Peyer's patch (tissue), 4 donors: ENCODE data around the gene DGKI. TPM values are rescaled to one million over a fixed set of nuclear protein-coding genes. Genes with fewer than 3 reads are reported as not detected.

Source experiments
- DNase-seq, 3 donors: peaks; one replicate each; pipeline ENCODE4 v3.0.0-alpha.2; 2017 to 2019
- H3K27ac ChIP-seq, 4 donors: fragments of 200-600 bp; sonication (generic); one replicate each; pipeline ENCODE4 v1.5.1; 2016 to 2019
- H3K27me3 ChIP-seq, 2 donors: fragments of 200-600 bp; sonication (generic); one replicate each; pipeline ENCODE4 v1.5.1; 2019
- H3K36me3 ChIP-seq, 3 donors: fragments of 200-600 bp; sonication (generic); one replicate each; pipeline ENCODE4 v1.5.1; 2016 to 2019
- H3K4me1 ChIP-seq, 4 donors: fragments of 200-600 bp; sonication (generic); one replicate each; pipeline ENCODE4 v1.5.1; 2016 to 2019
- H3K4me3 ChIP-seq, 4 donors: fragments of 200-600 bp; sonication (generic); 1 replicate in 3 of 4; 2 replicates in 1 of 4; pipeline ENCODE4 v1.5.1; 2016 to 2019; ENCODE audit warnings: mild to moderate bottlenecking in 1 of 4
- H3K9me3 ChIP-seq, 4 donors: fragments of 200-600 bp; sonication (generic); one replicate each; pipeline ENCODE4 v1.5.1; 2016 to 2019; ENCODE audit warnings: mild to moderate bottlenecking in 1 of 4
- POLR2A ChIP-seq, 2 donors: fragments of 450-650 bp; IDR thresholded peaks; one replicate each; pipeline ENCODE4 v1.5.1; 2017; ENCODE audit warnings: antibody characterized with exemption in 2 of 2, mild to moderate bottlenecking in 2 of 2, moderate library complexity in 2 of 2
- total RNA-seq, 4 donors: library from RNA; depleted of rRNA; stranded (reverse); fragments of >200 nt; gene quantifications; one replicate each; pipeline ENCODE4 v1.1.0, GENCODE V29; 2016
- TF ChIP-seq, protein P1 (sequence below), 6 experiments: fragments of 450-650 bp in 4 of 6; fragments of 200-600 bp in 2 of 6; sonication (generic) in 1 of 6; IDR thresholded peaks; one replicate each; pipeline ENCODE4 v1.5.1; 2017 to 2019; ENCODE audit warnings: antibody characterized with exemption in 6 of 6, mild to moderate bottlenecking in 3 of 6, moderate library complexity in 1 of 6

DGKI gene
- total RNA-seq, 4 donors from 2014 or later = 0.19 to 0.40 (median 0.35) TPM; not detected in 1

GRCh38 chr7:137888241-137888640, 41.5 kb upstream of the DGKI start:
- DNase-seq = no peak
- no peaks in the 10 kb centered on the region for H3K4me1 ChIP-seq
- peaks cover 0 to 53% (median 0%) of the 10 kb centered on the region in 3 donors for H3K36me3 ChIP-seq
- TF ChIP-seq, protein P1, sequence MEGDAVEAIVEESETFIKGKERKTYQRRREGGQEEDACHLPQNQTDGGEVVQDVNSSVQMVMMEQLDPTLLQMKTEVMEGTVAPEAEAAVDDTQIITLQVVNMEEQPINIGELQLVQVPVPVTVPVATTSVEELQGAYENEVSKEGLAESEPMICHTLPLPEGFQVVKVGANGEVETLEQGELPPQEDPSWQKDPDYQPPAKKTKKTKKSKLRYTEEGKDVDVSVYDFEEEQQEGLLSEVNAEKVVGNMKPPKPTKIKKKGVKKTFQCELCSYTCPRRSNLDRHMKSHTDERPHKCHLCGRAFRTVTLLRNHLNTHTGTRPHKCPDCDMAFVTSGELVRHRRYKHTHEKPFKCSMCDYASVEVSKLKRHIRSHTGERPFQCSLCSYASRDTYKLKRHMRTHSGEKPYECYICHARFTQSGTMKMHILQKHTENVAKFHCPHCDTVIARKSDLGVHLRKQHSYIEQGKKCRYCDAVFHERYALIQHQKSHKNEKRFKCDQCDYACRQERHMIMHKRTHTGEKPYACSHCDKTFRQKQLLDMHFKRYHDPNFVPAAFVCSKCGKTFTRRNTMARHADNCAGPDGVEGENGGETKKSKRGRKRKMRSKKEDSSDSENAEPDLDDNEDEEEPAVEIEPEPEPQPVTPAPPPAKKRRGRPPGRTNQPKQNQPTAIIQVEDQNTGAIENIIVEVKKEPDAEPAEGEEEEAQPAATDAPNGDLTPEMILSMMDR (IDR thresholded peaks at IDR 0.05) = no peak
- TF ChIP-seq POLR2A (IDR thresholded peaks at IDR 0.05) = no peak
- H3K27ac ChIP-seq = no peak overlapping the region
- H3K27me3 ChIP-seq = no peaks in the 10 kb centered on the region
- H3K4me3 ChIP-seq = no peak overlapping the region
- H3K9me3 ChIP-seq = no peaks in the 10 kb centered on the region

DNA sequence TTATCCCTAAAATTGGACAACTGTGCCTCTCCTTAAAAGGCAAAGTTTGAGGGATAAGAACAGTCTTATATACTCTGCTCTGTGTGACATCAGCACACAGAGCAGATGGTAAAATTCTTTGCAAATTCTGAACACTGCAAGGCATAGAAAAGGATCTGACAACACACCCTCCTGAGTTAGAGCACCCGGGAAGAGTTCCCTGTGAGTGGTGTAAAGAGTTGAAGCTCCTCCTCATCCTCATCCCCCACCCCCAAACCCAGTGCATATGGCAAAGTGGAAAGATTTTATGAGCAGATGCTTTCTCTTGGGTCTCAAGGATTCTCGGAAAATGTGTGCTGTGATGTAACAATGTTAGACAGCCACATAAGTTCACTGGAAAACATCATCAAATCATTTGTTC, 40.0 kb upstream of the DGKI start:
- Histone ChIP-seq H3K27me3 (no peaks in the 10 kb centered on the region), H3K9me3 (no peaks in the 10 kb centered on the region), H3K27ac (no peak overlapping the region), H3K36me3 (peaks cover 0 to 60% (median 7%) of the 10 kb centered on the region in 3 donors), H3K4me1 (no peaks in the 10 kb centered on the region), H3K4me3 (no peak overlapping the region)
- DNase-seq = no peak
- TF ChIP-seq, protein P1 (IDR thresholded peaks at IDR 0.05) = no peak
- TF ChIP-seq POLR2A (IDR thresholded peaks at IDR 0.05) = no peak

DNA sequence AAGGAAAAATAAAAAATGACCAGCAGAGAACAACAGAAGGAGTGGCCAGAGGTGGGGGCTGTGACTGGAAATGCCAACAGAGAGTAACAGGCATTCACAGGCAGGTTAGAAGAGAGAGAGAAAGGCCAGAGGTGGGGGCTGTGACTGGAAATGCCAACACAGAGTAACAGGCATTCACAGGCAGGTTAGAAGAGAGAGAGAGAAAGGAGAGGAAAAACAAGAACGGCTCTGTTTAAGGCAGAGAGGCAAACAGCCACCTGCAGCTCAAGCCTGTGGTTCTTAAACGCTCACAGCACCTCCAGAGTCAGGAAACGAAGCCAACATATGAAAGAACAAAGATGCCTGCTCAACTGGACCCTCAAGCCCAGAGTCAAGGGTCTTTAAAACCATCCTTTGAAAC, 39.5 kb upstream of the DGKI start:
- H3K4me3 ChIP-seq = no peak overlapping the region
- TF ChIP-seq, protein P1 (IDR thresholded peaks at IDR 0.05) = no peak
- TF ChIP-seq POLR2A (IDR thresholded peaks at IDR 0.05) = no peak
- H3K4me1 ChIP-seq = no peaks in the 10 kb centered on the region
- H3K27ac ChIP-seq = no peak overlapping the region
- no peaks in the 10 kb centered on the region for H3K9me3 ChIP-seq
- DNase-seq = no peak
- no peaks in the 10 kb centered on the region for H3K27me3 ChIP-seq
- peaks cover 0 to 65% (median 10%) of the 10 kb centered on the region in 3 donors for H3K36me3 ChIP-seq

DNA sequence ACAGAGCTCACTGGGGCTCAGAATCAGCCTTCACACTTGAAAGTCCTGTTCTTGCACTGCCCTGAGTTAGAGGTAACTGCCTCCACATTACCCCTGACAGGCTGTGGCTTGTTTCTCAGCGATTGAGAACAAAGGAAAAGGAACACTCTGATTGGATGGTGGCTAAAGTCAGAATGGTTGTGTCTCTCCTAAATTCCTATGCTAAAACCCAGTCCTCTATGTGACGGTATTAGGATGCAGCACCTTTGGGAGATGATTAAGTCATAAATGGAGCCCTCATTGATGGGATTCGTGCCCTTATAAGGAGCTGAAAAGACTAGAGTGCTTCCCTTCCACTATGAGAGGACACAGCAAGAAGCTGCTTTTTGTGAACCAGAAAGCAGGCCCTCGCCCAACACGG, 38.9 kb upstream of the DGKI start:
- no peaks in the 10 kb centered on the region for H3K27me3 ChIP-seq
- peaks cover 0 to 71% (median 10%) of the 10 kb centered on the region in 3 donors for H3K36me3 ChIP-seq
- no peaks in the 10 kb centered on the region for H3K9me3 ChIP-seq
- TF ChIP-seq POLR2A (IDR thresholded peaks at IDR 0.05) = no peak
- TF ChIP-seq, protein P1 (IDR thresholded peaks at IDR 0.05) = no peak
- no peak for DNase-seq
- H3K27ac ChIP-seq = no peak overlapping the region
- no peaks in the 10 kb centered on the region for H3K4me1 ChIP-seq
- no peak overlapping the region for H3K4me3 ChIP-seq

GRCh38 chr7:137882806-137883205, 36.0 kb upstream of the DGKI start:
- TF ChIP-seq, protein P1 (IDR thresholded peaks at IDR 0.05) = no peak
- Histone ChIP-seq H3K36me3 (peaks cover 0 to 88% (median 10%) of the 10 kb centered on the region in 3 donors), H3K27ac (no peak overlapping the region), H3K4me3 (no peak overlapping the region), H3K27me3 (no peaks in the 10 kb centered on the region), H3K9me3 (no peaks in the 10 kb centered on the region), H3K4me1 (no peaks in the 10 kb centered on the region)
- DNase-seq = no peak

DNA sequence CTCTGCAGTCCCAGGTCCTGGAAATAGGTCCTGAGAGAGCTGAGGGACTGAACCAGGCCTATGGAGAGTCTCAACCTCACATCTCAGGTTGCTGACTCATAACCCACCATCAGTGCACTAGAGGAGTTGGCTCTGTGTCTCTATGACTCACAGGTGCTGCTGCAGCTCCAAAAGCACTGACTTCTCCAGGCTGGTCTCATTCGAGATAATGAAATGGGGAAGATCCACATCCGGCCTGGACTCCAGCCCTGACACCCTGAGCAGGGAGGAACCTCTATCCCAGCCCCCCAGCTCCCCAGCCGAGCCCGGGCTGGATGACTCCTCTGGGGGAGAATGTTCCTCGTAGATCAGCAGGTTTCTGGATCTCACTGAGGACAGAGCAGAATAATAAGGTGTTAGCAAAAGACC, 35.5 kb upstream of the DGKI start:
- no peak for DNase-seq
- TF ChIP-seq, protein P1 (IDR thresholded peaks at IDR 0.05) = no peak
- TF ChIP-seq POLR2A (IDR thresholded peaks at IDR 0.05) = no peak
- H3K27ac ChIP-seq = no peak overlapping the region
- no peaks in the 10 kb centered on the region for H3K9me3 ChIP-seq
- no peaks in the 10 kb centered on the region for H3K27me3 ChIP-seq
- H3K4me1 ChIP-seq = no peaks in the 10 kb centered on the region
- peaks cover 0 to 88% (median 10%) of the 10 kb centered on the region in 3 donors for H3K36me3 ChIP-seq
- H3K4me3 ChIP-seq = no peak overlapping the region
